Suprapubic skin (tissue), 3 donors: ENCODE measurements around the gene RNF130.

Experiments
- EP300 ChIP-seq: sonication (generic); formaldehyde crosslinking; IDR thresholded peaks from one replicate; pipeline ENCODE4 v1.6.1; 2017; ENCODE audit warnings: antibody characterized with exemption
- POLR2A ChIP-seq, 2 donors: fragments of 450-650 bp; IDR thresholded peaks; one replicate each; pipeline ENCODE4 v1.6.1; 2017; ENCODE audit warnings: antibody characterized with exemption in 2 of 2, mild to moderate bottlenecking in 2 of 2, moderate library complexity in 2 of 2
- TF ChIP-seq, protein P1 (sequence below), 2 donors: fragments of 200-600 bp in 1 of 2; fragments of 450-650 bp in 1 of 2; sonication (generic) in 1 of 2; IDR thresholded peaks; one replicate each; pipeline ENCODE4 v1.5.1; 2016 to 2019; ENCODE audit warnings: antibody characterized with exemption in 2 of 2, mild to moderate bottlenecking in 1 of 2, moderate library complexity in 1 of 2

GRCh38 chr5:180082633-180083420 lies 11.3 kb upstream of the RNF130 start:
- TF ChIP-seq POLR2A (IDR thresholded peaks at IDR 0.05) = no peak
- TF ChIP-seq, protein P1, sequence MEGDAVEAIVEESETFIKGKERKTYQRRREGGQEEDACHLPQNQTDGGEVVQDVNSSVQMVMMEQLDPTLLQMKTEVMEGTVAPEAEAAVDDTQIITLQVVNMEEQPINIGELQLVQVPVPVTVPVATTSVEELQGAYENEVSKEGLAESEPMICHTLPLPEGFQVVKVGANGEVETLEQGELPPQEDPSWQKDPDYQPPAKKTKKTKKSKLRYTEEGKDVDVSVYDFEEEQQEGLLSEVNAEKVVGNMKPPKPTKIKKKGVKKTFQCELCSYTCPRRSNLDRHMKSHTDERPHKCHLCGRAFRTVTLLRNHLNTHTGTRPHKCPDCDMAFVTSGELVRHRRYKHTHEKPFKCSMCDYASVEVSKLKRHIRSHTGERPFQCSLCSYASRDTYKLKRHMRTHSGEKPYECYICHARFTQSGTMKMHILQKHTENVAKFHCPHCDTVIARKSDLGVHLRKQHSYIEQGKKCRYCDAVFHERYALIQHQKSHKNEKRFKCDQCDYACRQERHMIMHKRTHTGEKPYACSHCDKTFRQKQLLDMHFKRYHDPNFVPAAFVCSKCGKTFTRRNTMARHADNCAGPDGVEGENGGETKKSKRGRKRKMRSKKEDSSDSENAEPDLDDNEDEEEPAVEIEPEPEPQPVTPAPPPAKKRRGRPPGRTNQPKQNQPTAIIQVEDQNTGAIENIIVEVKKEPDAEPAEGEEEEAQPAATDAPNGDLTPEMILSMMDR (IDR thresholded peaks at IDR 0.05) = no peak
- no peak for TF ChIP-seq EP300
